Measurements from ENCODE around the gene CHAC1. TPM values are rescaled to one million over a fixed set of nuclear protein-coding genes. Genes with fewer than 3 reads are reported as not detected.

The CHAC1 gene
- total RNA-seq (2014; rRNA removed; shearing (Covaris generic)) = 6.8 and 9.5 TPM in 2 replicates

GRCh38 chr15:40952901-40953712 is at the start of gene CHAC1:
Gene CHAC1 (plus strand): TSS chr15:40953471. CDS start chr15:40953584, 113 bp downstream.
- DNase-seq (ENCODE audit: low read depth) = peak; percentile 95

- no peak for DNase-seq (ENCODE audit: low read depth)
Observed at GRCh38 chr15:40904552-40905201, 48.6 kb upstream of the CHAC1 start.

- peak; percentile 100 for DNase-seq (ENCODE audit: low read depth)
Observed at GRCh38 chr15:40906091-40906990, 46.9 kb upstream of the CHAC1 start.

GRCh38 chr15:40906991-40907802 is 46.1 kb upstream of the CHAC1 start:
- peak; percentile 75 for DNase-seq (ENCODE audit: low read depth)

GRCh38 chr15:40908095-40908494 is 45.2 kb upstream of the CHAC1 start:
- no peak for DNase-seq (ENCODE audit: low read depth)

GRCh38 chr15:40909662-40910630 is 43.3 kb upstream of the CHAC1 start:
- peak; percentile 94 for DNase-seq (ENCODE audit: low read depth)

GRCh38 chr15:40911141-40911540 is 42.1 kb upstream of the CHAC1 start:
- DNase-seq (ENCODE audit: low read depth) = no peak

- DNase-seq (ENCODE audit: low read depth) = no peak
Observed at GRCh38 chr15:40911693-40912092, 41.6 kb upstream of the CHAC1 start.

GRCh38 chr15:40912478-40912877 is 40.8 kb upstream of the CHAC1 start:
- no peak for DNase-seq (ENCODE audit: low read depth)

- no peak for DNase-seq (ENCODE audit: low read depth)
Observed at GRCh38 chr15:40914013-40914412, 39.3 kb upstream of the CHAC1 start.

GRCh38 chr15:40914486-40914885 is 38.8 kb upstream of the CHAC1 start:
- no peak for DNase-seq (ENCODE audit: low read depth)

GRCh38 chr15:40915116-40915661 is 38.1 kb upstream of the CHAC1 start:
- DNase-seq (ENCODE audit: low read depth) = no peak

- DNase-seq (ENCODE audit: low read depth) = no peak
Observed at GRCh38 chr15:40915679-40916078, 37.6 kb upstream of the CHAC1 start.

GRCh38 chr15:40917585-40917984 is 35.7 kb upstream of the CHAC1 start:
- no peak for DNase-seq (ENCODE audit: low read depth)

- no peak for DNase-seq (ENCODE audit: low read depth)
Observed at GRCh38 chr15:40918146-40918798, 35.0 kb upstream of the CHAC1 start.

GRCh38 chr15:40918799-40919392 is 34.4 kb upstream of the CHAC1 start:
- DNase-seq (ENCODE audit: low read depth) = no peak

- no peak for DNase-seq (ENCODE audit: low read depth)
Observed at GRCh38 chr15:40921949-40922607, 31.2 kb upstream of the CHAC1 start.

- DNase-seq (ENCODE audit: low read depth) = no peak
Observed at GRCh38 chr15:40922608-40923005, 30.7 kb upstream of the CHAC1 start.
